ENCODE data around the gene KCNQ1. TPM values are rescaled to one million over a fixed set of nuclear protein-coding genes. Genes with fewer than 3 reads are reported as not detected.

Gene KCNQ1
- total RNA-seq, 1 experiment from 2014 or later = not detected

GRCh38 chr11:2670541-2671100, 225.8 kb downstream of the KCNQ1 start:
- Mint-ChIP-seq H3K9me3 (ENCODE audit: unreplicated experiment) (no peaks in the 10 kb centered on the region), H3K27me3 (ENCODE audit: insufficient read depth, unreplicated experiment) (no peaks in the 10 kb centered on the region), H3K4me1 (ENCODE audit: insufficient read depth, unreplicated experiment) (no peaks in the 10 kb centered on the region), H3K36me3 (ENCODE audit: insufficient read depth, unreplicated experiment) (peaks cover 11% of the 10 kb centered on the region), H3K27ac (ENCODE audit: low read depth, unreplicated experiment) (no peak overlapping the region), H3K4me3 (ENCODE audit: unreplicated experiment) (no peak overlapping the region)
- no TSS peak for BruUV-seq (replicated peaks)
- no peak for TF ChIP-seq CTCF (IDR thresholded peaks at IDR 0.05; ENCODE audit: unreplicated experiment)
- intact Hi-C loops (cut with micrococcal nuclease) = no loop called here
- ChIA-PET CTCF (no interaction called here), POLR2A (no interaction called here)
- DNase-seq (ENCODE audit: unreplicated experiment) = no peak

- POLR2A ChIA-PET = interaction anchor here (1.2 kb wide), 1 partner anchor 207 kb away, joined by 3 read pairs; no protein-coding TSS in a partner anchor
- no peak overlapping the region for H3K27ac Mint-ChIP-seq (ENCODE audit: low read depth, unreplicated experiment)
Observed at GRCh38 chr11:2671748-2672147, 226.9 kb downstream of the KCNQ1 start.

GRCh38 chr11:2672553-2673249, 227.9 kb downstream of the KCNQ1 start:
- ChIA-PET CTCF (interaction anchor here (0.6 to 1.0 kb wide), 3 partner anchors 17 to 276 kb away, joined by 3 read pairs; no protein-coding TSS in a partner anchor), POLR2A (interaction anchor here (1.2 kb wide), 1 partner anchor 206 kb away, joined by 3 read pairs; no protein-coding TSS in a partner anchor)
- Mint-ChIP-seq H3K9me3 (ENCODE audit: unreplicated experiment) (no peaks in the 10 kb centered on the region), H3K36me3 (ENCODE audit: insufficient read depth, unreplicated experiment) (peaks cover 12% of the 10 kb centered on the region), H3K4me3 (ENCODE audit: unreplicated experiment) (no peak overlapping the region), H3K27me3 (ENCODE audit: insufficient read depth, unreplicated experiment) (no peaks in the 10 kb centered on the region), H3K4me1 (ENCODE audit: insufficient read depth, unreplicated experiment) (no peaks in the 10 kb centered on the region), H3K27ac (ENCODE audit: low read depth, unreplicated experiment) (no peak overlapping the region)
- DNase-seq (ENCODE audit: unreplicated experiment) = no peak
- intact Hi-C loops (cut with micrococcal nuclease) = no loop called here
- no TSS peak for BruUV-seq (replicated peaks)
- TF ChIP-seq CTCF (IDR thresholded peaks at IDR 0.05; ENCODE audit: unreplicated experiment) = no peak

More at GRCh38 chr11:2671748-2672147, 226.9 kb downstream of the KCNQ1 start:
- H3K9me3 Mint-ChIP-seq (ENCODE audit: unreplicated experiment) = no peaks in the 10 kb centered on the region
- CTCF ChIA-PET = interaction anchor here (0.7 kb wide), 2 partner anchors 23 to 275 kb away, joined by 3 read pairs; no protein-coding TSS in a partner anchor
- intact Hi-C loops (cut with micrococcal nuclease) = no loop called here
- peaks cover 12% of the 10 kb centered on the region for H3K36me3 Mint-ChIP-seq (ENCODE audit: insufficient read depth, unreplicated experiment)
- no TSS peak for BruUV-seq (replicated peaks)
- H3K4me1 Mint-ChIP-seq (ENCODE audit: insufficient read depth, unreplicated experiment) = no peaks in the 10 kb centered on the region
- no peak for TF ChIP-seq CTCF (IDR thresholded peaks at IDR 0.05; ENCODE audit: unreplicated experiment)
- no peaks in the 10 kb centered on the region for H3K27me3 Mint-ChIP-seq (ENCODE audit: insufficient read depth, unreplicated experiment)
- DNase-seq (ENCODE audit: unreplicated experiment) = no peak
- no peak overlapping the region for H3K4me3 Mint-ChIP-seq (ENCODE audit: unreplicated experiment)

GRCh38 chr11:2673250-2673610, 228.4 kb downstream of the KCNQ1 start:
- H3K27me3 Mint-ChIP-seq (ENCODE audit: insufficient read depth, unreplicated experiment) = no peaks in the 10 kb centered on the region
- intact Hi-C loops (cut with micrococcal nuclease) = no loop called here
- ChIA-PET CTCF (interaction anchor here (0.8 to 1.0 kb wide), 2 partner anchors 16 to 143 kb away, joined by 3 read pairs; no protein-coding TSS in a partner anchor), POLR2A (no interaction called here)
- no peak for DNase-seq (ENCODE audit: unreplicated experiment)
- no peaks in the 10 kb centered on the region for H3K4me1 Mint-ChIP-seq (ENCODE audit: insufficient read depth, unreplicated experiment)
- TF ChIP-seq CTCF (IDR thresholded peaks at IDR 0.05; ENCODE audit: unreplicated experiment) = no peak
- BruUV-seq (replicated peaks) = no TSS peak
- H3K4me3 Mint-ChIP-seq (ENCODE audit: unreplicated experiment) = no peak overlapping the region
- no peak overlapping the region for H3K27ac Mint-ChIP-seq (ENCODE audit: low read depth, unreplicated experiment)
- H3K9me3 Mint-ChIP-seq (ENCODE audit: unreplicated experiment) = no peaks in the 10 kb centered on the region
- peaks cover 12% of the 10 kb centered on the region for H3K36me3 Mint-ChIP-seq (ENCODE audit: insufficient read depth, unreplicated experiment)

Data from MCF 10A (cell line).